Breast epithelium (tissue), 3 donors: ENCODE data around the gene POLR1G.

Source experiments
- POLR2A ChIP-seq: fragments of 450-650 bp; IDR thresholded peaks from one replicate; pipeline ENCODE4 v1.6.1; 2016; ENCODE audit warnings: antibody characterized with exemption, mild to moderate bottlenecking, moderate library complexity
- TF ChIP-seq, protein P1 (sequence below), 3 donors: fragments of 450-650 bp; IDR thresholded peaks; one replicate each; pipeline ENCODE4 v1.5.1; 2016 to 2017; ENCODE audit warnings: antibody characterized with exemption in 3 of 3, mild to moderate bottlenecking in 3 of 3, moderate library complexity in 3 of 3

DNA sequence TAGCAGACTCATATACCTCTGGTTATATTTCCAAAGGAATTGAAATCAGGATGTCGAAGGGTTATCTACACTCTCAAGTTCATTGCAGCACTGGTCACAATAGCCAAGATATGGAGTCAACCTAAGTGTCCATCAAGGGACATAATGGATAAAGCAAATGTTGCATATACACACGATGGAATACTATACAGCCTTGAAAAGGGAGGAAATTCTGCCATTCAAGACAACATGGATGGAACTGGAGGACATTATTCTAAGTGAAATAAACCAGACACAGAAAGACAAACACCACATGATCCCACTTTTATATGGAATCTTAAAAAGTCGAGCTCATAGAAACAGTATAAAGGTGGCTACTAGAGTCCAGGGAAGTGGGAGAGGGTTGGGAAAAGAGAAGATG, 30.9 kb downstream of the POLR1G start:
- no peak for TF ChIP-seq POLR2A
- TF ChIP-seq, protein P1, sequence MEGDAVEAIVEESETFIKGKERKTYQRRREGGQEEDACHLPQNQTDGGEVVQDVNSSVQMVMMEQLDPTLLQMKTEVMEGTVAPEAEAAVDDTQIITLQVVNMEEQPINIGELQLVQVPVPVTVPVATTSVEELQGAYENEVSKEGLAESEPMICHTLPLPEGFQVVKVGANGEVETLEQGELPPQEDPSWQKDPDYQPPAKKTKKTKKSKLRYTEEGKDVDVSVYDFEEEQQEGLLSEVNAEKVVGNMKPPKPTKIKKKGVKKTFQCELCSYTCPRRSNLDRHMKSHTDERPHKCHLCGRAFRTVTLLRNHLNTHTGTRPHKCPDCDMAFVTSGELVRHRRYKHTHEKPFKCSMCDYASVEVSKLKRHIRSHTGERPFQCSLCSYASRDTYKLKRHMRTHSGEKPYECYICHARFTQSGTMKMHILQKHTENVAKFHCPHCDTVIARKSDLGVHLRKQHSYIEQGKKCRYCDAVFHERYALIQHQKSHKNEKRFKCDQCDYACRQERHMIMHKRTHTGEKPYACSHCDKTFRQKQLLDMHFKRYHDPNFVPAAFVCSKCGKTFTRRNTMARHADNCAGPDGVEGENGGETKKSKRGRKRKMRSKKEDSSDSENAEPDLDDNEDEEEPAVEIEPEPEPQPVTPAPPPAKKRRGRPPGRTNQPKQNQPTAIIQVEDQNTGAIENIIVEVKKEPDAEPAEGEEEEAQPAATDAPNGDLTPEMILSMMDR (IDR thresholded peaks at IDR 0.05) = no peak
